GM12878 (cell line): Measurements from ENCODE around the gene NLGN2. TPM values are rescaled to one million over a fixed set of nuclear protein-coding genes. Genes with fewer than 3 reads are reported as not detected.

Experiments used
- ATAC-seq: fragments of 200-7000 bp; cut with Tn5 transposase; 3 replicates; pipeline ENCODE4 v1.9.1; 2020; ENCODE audit warnings: mild to moderate bottlenecking, moderate library complexity
- BruUV-seq: library from RNA; stranded (reverse); fragments of 400-500 nt; replicated peaks from 2 replicates; lab custom pipeline; 2021; lab: Mats Ljungman, UMichigan
- CTCF ChIA-PET: fragments of 300-600 bp; sonication (Branson Sonifier 250); formaldehyde crosslinking; extraction: SDS; loops from one replicate; lab custom pipeline; 2021; ENCODE audit warnings: inconsistent platforms; lab: Yijun Ruan, JAX
- POLR2A ChIA-PET: fragments of 350-600 bp; formaldehyde crosslinking; extraction: SDS; loops from one replicate; lab custom pipeline; 2021; ENCODE audit warnings: inconsistent platforms; lab: Charles Lee
- RAD21 ChIA-PET: fragments of 300-600 bp; sonication (Branson Sonifier 250); formaldehyde crosslinking; loops from one replicate; lab custom pipeline; 2023; ENCODE audit warnings: antibody characterized with exemption; ENCODE audit not compliant: unreplicated experiment; lab: Charles Lee
- SMC1A ChIA-PET: fragments of 300-600 bp; sonication (Branson Sonifier 250); formaldehyde crosslinking; loops from one replicate; lab custom pipeline; 2023; ENCODE audit not compliant: unreplicated experiment, uncharacterized antibody; lab: Charles Lee
- DNase-seq: peaks from one replicate; pipeline ENCODE4 v3.0.0-alpha.2; 2011; ENCODE audit warnings: low read depth, low spot score
- FAIRE-seq: peaks from 3 replicates; lab custom pipeline; 2011; peaks lifted over from hg19 to GRCh38; lab: Jason Lieb, UNC
- H2AFZ ChIP-seq: 2 replicates; pipeline ENCODE4 v1.6.0; 2011; ENCODE audit warnings: low read depth, low read length, control low read depth; ENCODE audit not compliant: control insufficient read depth
- H3K27ac ChIP-seq: 2 replicates; pipeline ENCODE4 v1.5.1; 2011; ENCODE audit warnings: control low read depth; ENCODE audit not compliant: control insufficient read depth, insufficient read depth
- H3K27me3 ChIP-seq, 2 experiments: replicated peaks in 1 of 2; 2 replicates each; pipeline versions ENCODE4 v1.6.0 to v1.6.1; 2011; ENCODE audit warnings: low read length in 1 of 2; ENCODE audit not compliant: control insufficient read depth in 2 of 2, insufficient read depth in 2 of 2
- H3K36me3 ChIP-seq, 2 experiments: 2 replicates each; pipeline ENCODE4 v1.5.1; 2011; ENCODE audit warnings: low read length in 1 of 2; ENCODE audit not compliant: control insufficient read depth in 2 of 2, insufficient read depth in 2 of 2
- H3K4me1 ChIP-seq: 2 replicates; pipeline ENCODE4 v1.6.1; 2011; ENCODE audit warnings: mild to moderate bottlenecking, low read length, moderate library complexity, mixed read lengths; ENCODE audit not compliant: control insufficient read depth, insufficient read depth
- H3K4me2 ChIP-seq: 2 replicates; pipeline ENCODE4 v1.6.0; 2011; ENCODE audit warnings: control low read depth; ENCODE audit not compliant: control insufficient read depth, insufficient read depth
- H3K4me3 ChIP-seq: fragments of 200-600 bp; sonication (generic); 2 replicates; pipeline ENCODE4 v1.5.1; 2016
- H3K79me2 ChIP-seq: 2 replicates; pipeline ENCODE4 v1.6.0; 2011; ENCODE audit warnings: low read length; ENCODE audit not compliant: control insufficient read depth, insufficient read depth
- H3K9ac ChIP-seq: 2 replicates; pipeline ENCODE4 v1.8.0; 2011; ENCODE audit warnings: low read length, control low read depth, mixed read lengths; ENCODE audit not compliant: control insufficient read depth, insufficient read depth
- H3K9me3 ChIP-seq: replicated peaks from 3 replicates; pipeline ENCODE4 v1.5.1; 2011; ENCODE audit warnings: mild to moderate bottlenecking, low read length; ENCODE audit not compliant: control insufficient read depth, insufficient read depth
- H4K20me1 ChIP-seq: 2 replicates; pipeline ENCODE4 v1.6.0; 2011; ENCODE audit not compliant: control insufficient read depth, insufficient read depth
- BCL3 ChIP-seq: IDR thresholded peaks from 2 replicates; pipeline ENCODE4 v1.6.1; 2011; ENCODE audit warnings: borderline replicate concordance, low read depth, mild to moderate bottlenecking, moderate library complexity, low read length; ENCODE audit not compliant: insufficient read depth, poor library complexity, severe bottlenecking
- CBFB ChIP-seq: IDR thresholded peaks from 2 replicates; pipeline ENCODE4 v1.6.1; 2016; ENCODE audit warnings: antibody characterized with exemption, low read depth
- CBX3 ChIP-seq: fragments of 200-600 bp; sonication (generic); IDR thresholded peaks from 2 replicates; pipeline ENCODE4 v1.6.1; 2016; ENCODE audit warnings: low read depth, borderline replicate concordance
- IKZF2 ChIP-seq, 2 experiments: fragments of 450-650 bp; IDR thresholded peaks; 2 replicates each; pipeline ENCODE4 v1.6.1; 2017; ENCODE audit warnings: mild to moderate bottlenecking in 2 of 2, moderate library complexity in 2 of 2
- MTA3 ChIP-seq: IDR thresholded peaks from 2 replicates; pipeline ENCODE4 v1.6.1; 2012; ENCODE audit warnings: low read length, inconsistent platforms, borderline replicate concordance
- YBX1 ChIP-seq: fragments of 450-650 bp; IDR thresholded peaks from 2 replicates; pipeline ENCODE4 v1.6.1; 2016; ENCODE audit warnings: antibody characterized with exemption
- WGBS: methylation state at CpG from one replicate; pipeline ENCODE4 v1.1.6; 2016; ENCODE audit warnings: low lambda C conversion rate; ENCODE audit not compliant: insufficient replicate concordance, insufficient coverage; ENCODE audit errors: missing lambda C conversion rate; 5-methylcytosine and 5-hydroxymethylcytosine counted together
- in situ Hi-C: fragments of 300-500 bp; cut with MboI; formaldehyde crosslinking; loops from 9 replicates; pipeline ENCODE4 v1.14.3; 2018; ENCODE audit warnings: mixed read lengths
- intact Hi-C: fragments of 100-400 bp; cut with micrococcal nuclease; formaldehyde crosslinking; loops from one replicate; pipeline ENCODE4 v1.14.2; 2022; ENCODE audit not compliant: unreplicated experiment
- polyA plus RNA-seq, 11 experiments: library from polyadenylated mRNA; depleted of rRNA in 4 of 11; unstranded in 6 of 11; stranded (reverse) in 5 of 11; fragments of >200 nt; fragmentation: Nextera tagmentation in 4 of 11; fragmentation: Illumina TruSeq in 1 of 11; extraction: Ambion mirVana in 4 of 11; extraction: Trizol in 1 of 11; gene quantifications; 1 replicate in 1 of 11; 2 replicates in 10 of 11; pipeline versions ENCODE4 v1.2.1 to v1.2.3, GENCODE V29; 2011 to 2016; ENCODE audit warnings: inconsistent platforms in 2 of 11, missing spikeins in 2 of 11, low read depth in 1 of 11
- total RNA-seq, 4 experiments: library from RNA; depleted of rRNA in 3 of 4; stranded (reverse); fragments of >200 nt in 3 of 4; fragmentation: Illumina TruSeq in 1 of 4; extraction: Trizol in 1 of 4; gene quantifications; 2 replicates each; pipeline versions ENCODE4 v1.2.1 to v1.2.3, GENCODE V29; 2013 to 2021

NLGN2 gene
- total and polyA plus RNA-seq, 10 of the 15 experiments (the other 5 are each of a cell fraction or from before 2014, with no cell fraction given): 0.02 to 0.87 (median 0.11) TPM; not detected in 2

DNA sequence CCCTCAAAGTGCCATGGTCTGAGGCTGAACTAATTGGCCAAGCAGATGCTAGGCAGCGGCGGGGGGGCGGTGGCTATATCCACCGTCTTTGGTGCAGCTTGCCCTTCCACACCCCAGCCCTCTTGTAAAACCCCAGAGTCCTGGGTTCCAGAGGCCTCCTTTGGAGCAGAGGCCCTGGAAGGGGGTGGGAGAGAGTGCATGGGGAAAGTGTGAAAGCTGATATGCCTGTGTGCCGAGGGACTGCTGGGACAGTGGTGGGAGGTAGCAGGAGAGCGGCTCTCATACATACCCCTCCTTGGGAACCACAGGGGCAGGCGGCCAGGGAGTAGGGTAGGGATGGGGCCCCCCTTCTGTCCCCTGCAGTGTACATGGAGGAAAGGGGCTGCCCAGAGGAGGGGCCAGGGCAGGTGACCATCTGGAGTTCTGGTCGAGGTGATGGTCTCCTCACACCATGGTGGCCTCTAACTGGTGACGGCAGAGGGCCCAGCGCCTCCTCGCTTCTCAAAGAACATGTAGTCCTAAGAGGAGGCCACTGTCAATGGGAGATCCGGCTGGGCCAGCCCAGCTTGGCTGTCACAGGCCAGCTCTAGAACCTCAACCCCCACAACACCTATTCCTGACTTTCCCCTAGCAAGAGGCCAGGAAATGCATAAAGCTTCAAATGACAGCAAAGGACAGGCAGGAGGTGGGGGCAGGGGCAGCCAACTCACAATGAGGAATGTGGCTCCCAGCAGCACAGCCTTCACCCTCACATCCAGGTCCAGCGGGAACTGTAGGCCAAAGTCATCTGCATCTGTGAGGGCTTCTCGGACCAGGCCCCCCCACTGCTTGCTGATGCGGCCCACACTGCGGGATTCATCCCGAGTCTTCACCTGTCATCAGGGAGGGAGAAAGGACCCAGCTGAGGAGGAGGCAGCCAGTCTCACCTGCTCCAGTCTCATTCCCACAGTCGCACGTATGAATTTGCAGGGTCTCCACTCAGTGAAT is 17.4 kb upstream of the NLGN2 start:
- Histone ChIP-seq H3K27me3 (no peaks in the 10 kb centered on the region), H3K9ac (no peak overlapping the region), H3K9me3 (no peaks in the 10 kb centered on the region), H3K79me2 (peaks cover 2% of the 10 kb centered on the region), H3K4me3 (no peak overlapping the region), H4K20me1 (no peaks in the 10 kb centered on the region), H3K4me1 (no peaks in the 10 kb centered on the region), H3K27ac (no peak overlapping the region), H2AFZ (no peak overlapping the region), H3K36me3 (no peaks in the 10 kb centered on the region), H3K4me2 (no peak overlapping the region)
- POLR2A ChIA-PET: no interaction called here
- no peak for FAIRE-seq
- CTCF ChIA-PET: no interaction called here
- in situ Hi-C loops: no loop called here
- RAD21 ChIA-PET: no interaction called here
- no peak for DNase-seq
- ATAC-seq: no peak
- 86% methylated on average over 19 of the region's 19 CpGs for WGBS
- TSS peak; percentile 52 for BruUV-seq
- SMC1A ChIA-PET: no interaction called here
- intact Hi-C loops: no loop called here
- TF ChIP-seq YBX1 (no peak), IKZF2 (IDR thresholded peaks at IDR 0.05) (no peak), BCL3 (no peak), CBX3 (no peak), MTA3 (no peak), CBFB (no peak)
